HEK293T (cell line): Measurements from ENCODE around the gene BRD2.

Experiments used
- CTBP1 ChIP-seq: fragments of 450-650 bp; IDR thresholded peaks from 2 replicates; pipeline ENCODE4 v1.6.1; 2016; ENCODE audit warnings: borderline replicate concordance
- FOXA1 ChIP-seq: fragments of 450-650 bp; IDR thresholded peaks from 2 replicates; pipeline ENCODE4 v1.6.1; 2016; ENCODE audit warnings: mild to moderate bottlenecking
- FOXK2 ChIP-seq: fragments of 450-650 bp; IDR thresholded peaks from 2 replicates; pipeline ENCODE4 v1.6.1; 2016; ENCODE audit warnings: mild to moderate bottlenecking
- FOXM1 ChIP-seq: fragments of 450-650 bp; IDR thresholded peaks from 2 replicates; pipeline ENCODE4 v1.6.1; 2017; ENCODE audit warnings: mild to moderate bottlenecking, borderline replicate concordance
- HDGF ChIP-seq: fragments of 450-650 bp; IDR thresholded peaks from 2 replicates; pipeline ENCODE4 v1.6.1; 2017; ENCODE audit warnings: antibody characterized with exemption, borderline replicate concordance
- NFRKB ChIP-seq: fragments of 450-650 bp; IDR thresholded peaks from 2 replicates; pipeline ENCODE4 v1.6.1; 2016; ENCODE audit warnings: mild to moderate bottlenecking, moderate library complexity
- SP1 ChIP-seq: fragments of 450-650 bp; IDR thresholded peaks from 2 replicates; pipeline ENCODE4 v1.6.1; 2017
- SUZ12 ChIP-seq: fragments of 450-650 bp; IDR thresholded peaks from 2 replicates; pipeline ENCODE4 v1.6.1; 2016; ENCODE audit warnings: mild to moderate bottlenecking
- TARDBP ChIP-seq: fragments of 450-650 bp; IDR thresholded peaks from 2 replicates; pipeline ENCODE4 v1.6.1; 2016
- ZNF384 ChIP-seq: fragments of 450-650 bp; IDR thresholded peaks from 2 replicates; pipeline ENCODE4 v1.6.1; 2016

DNA sequence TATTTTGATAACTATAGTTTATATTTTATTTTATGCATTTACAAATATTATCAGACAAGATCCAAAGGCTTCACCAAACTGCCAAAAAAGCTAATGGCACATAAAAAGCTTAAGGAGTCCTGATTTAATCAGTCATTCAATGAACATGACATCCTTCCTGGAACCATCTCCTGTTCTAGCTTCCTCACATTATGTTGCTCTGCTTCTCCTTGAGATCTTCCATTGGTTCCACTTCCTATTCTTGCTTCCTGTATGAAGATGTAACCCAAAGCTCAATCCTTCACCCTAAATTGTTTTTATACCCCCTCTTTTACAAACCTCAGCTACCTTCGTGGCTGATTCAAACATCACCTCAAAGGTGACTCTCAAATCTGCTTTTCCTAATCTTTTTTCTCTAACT, 4.5 kb upstream of the BRD2 start:
- TF ChIP-seq HDGF (no peak), SUZ12 (no peak), NFRKB (no peak), SP1 (no peak), ZNF384 (no peak), FOXM1 (no peak), FOXA1 (no peak), FOXK2 (no peak), TARDBP (no peak), CTBP1 (no peak)
